ENCODE measurements around the gene AFTPH. TPM values are rescaled to one million over a fixed set of nuclear protein-coding genes. Genes with fewer than 3 reads are reported as not detected.

The AFTPH gene
- total RNA-seq, 2 experiments from 2014 or later = 32.3 to 35.2 TPM

DNA sequence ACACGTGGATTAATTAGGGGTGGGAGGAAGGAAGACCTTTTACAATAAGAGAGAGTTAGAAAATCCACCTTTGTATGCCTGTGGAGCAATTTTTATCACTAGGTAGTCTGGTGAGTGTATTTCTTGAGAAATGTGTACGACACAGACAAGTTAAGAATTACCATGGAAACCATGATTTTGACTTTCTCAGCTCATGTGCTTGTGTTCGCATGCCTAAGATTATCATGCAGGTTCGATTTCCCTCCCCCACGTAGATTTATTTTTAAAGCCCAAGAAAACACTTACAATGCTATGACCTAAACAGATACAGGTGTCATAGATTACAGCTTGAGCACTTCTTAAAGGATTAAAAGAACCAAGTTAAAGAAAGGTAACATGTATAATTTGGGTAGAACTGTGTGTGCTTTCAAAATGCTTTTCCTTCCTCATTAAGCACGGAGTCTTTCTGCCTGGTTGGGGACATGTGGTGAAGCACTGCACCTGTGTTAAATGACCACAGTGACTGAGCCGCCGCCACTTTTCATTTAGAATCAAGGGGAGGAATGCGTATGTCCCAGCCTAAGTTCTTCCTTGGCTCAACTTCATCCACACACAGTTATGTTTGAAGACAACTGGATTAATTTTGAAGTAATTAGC, 113.0 kb downstream of the AFTPH start:
- no peaks in the 10 kb centered on the region for H3K27me3 Mint-ChIP-seq
- no peaks in the 10 kb centered on the region for H3K9me3 Mint-ChIP-seq (ENCODE audit: low read depth)
- POLR2A ChIA-PET = interaction anchor here (0.8 to 1.2 kb wide), 2 partner anchors 15 to 113 kb away, joined by 3 to 4 read pairs; partner anchors contain the start of gene AFTPH
- peaks cover 25% of the 10 kb centered on the region for H3K36me3 Mint-ChIP-seq (ENCODE audit: low read depth)
- CTCF ChIA-PET = interaction anchor here (1.1 to 2.5 kb wide), 6 partner anchors 10 to 236 kb away, joined by 3 to 10 read pairs (median 9); no protein-coding TSS in a partner anchor
- peak; percentile 60 for ATAC-seq
- intact Hi-C loops (cut with DNase I, micrococcal nuclease) = no loop called here
- DNase-seq = no peak
- peak overlapping the region; percentile 78 for H3K27ac Mint-ChIP-seq
- peak overlapping the region; percentile 46 for H3K4me3 Mint-ChIP-seq
- peaks cover 60% of the 10 kb centered on the region for H3K4me1 Mint-ChIP-seq

DNA sequence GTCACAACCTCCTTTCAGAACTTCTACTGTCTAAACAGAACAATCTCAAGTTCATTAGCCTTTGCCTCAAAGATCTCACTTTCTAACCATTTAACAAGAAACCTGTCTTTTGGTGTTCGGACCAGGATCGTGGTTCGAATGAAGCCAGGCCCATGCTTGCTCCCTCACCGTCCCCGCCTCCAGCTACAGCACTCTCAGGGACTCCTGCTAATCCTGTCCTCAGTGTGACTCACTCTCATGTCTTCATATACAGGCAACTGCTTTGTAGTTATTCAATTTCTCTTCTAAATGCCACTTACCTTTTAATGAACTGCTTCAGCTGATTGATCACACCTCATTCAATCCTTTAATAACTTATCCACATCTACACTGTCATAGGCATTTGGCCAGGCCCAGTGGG, 113.8 kb downstream of the AFTPH start:
- peak overlapping the region; percentile 4 for H3K4me3 Mint-ChIP-seq
- POLR2A ChIA-PET = no interaction called here

DNA sequence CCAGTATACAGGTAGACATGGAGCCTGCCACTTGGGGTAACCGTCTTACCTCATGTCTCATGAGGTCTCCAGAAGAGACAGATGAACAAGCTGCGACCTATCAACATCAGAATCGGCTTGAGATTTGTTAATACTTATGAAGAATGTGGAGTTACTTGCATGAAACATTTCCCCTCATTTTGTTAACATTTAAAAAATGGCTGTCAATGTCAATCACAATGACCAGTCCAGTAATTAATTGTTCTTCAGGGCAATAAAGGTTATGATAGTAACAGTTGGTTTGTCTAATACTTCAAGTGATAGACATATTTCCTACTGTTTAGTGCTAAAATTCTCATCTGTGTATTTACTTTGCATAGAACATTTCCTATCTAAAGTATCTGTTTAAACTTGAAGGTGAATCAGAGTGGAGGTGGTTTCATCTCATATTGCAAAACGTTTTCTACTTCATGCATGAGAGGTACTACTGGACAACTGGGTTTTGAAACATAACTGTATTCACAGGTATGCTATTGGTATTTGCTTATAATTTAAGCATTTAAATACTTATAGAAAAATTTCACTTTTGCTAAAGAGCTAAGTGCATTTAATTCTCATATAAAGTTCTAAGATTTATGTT, 114.5 kb downstream of the AFTPH start:
- ATAC-seq (no peak), DNase-seq (no peak)
- no peaks in the 10 kb centered on the region for H3K9me3 Mint-ChIP-seq (ENCODE audit: low read depth)
- ChIA-PET POLR2A (no interaction called here), CTCF (interaction anchor here (0.9 to 3.2 kb wide), 7 partner anchors 13 to 220 kb away, joined by 3 to 19 read pairs (median 3); no protein-coding TSS in a partner anchor)
- no peaks in the 10 kb centered on the region for H3K27me3 Mint-ChIP-seq
- H3K27ac Mint-ChIP-seq = peak overlapping the region; percentile 78
- intact Hi-C loops (cut with DNase I, micrococcal nuclease) = no loop called here
- H3K4me3 Mint-ChIP-seq = peak overlapping the region; percentile 4
- peaks cover 23% of the 10 kb centered on the region for H3K36me3 Mint-ChIP-seq (ENCODE audit: low read depth)
- H3K4me1 Mint-ChIP-seq = peaks cover 73% of the 10 kb centered on the region

More for the DNA sequence above, 113.8 kb downstream of the AFTPH start:
- Mint-ChIP-seq H3K36me3 (ENCODE audit: low read depth) (peaks cover 23% of the 10 kb centered on the region), H3K27me3 (no peaks in the 10 kb centered on the region), H3K27ac (peak overlapping the region; percentile 78), H3K9me3 (ENCODE audit: low read depth) (no peaks in the 10 kb centered on the region), H3K4me1 (peaks cover 66% of the 10 kb centered on the region)
- CTCF ChIA-PET = interaction anchor here (1.6 to 3.2 kb wide), 5 partner anchors 9 to 193 kb away, joined by 5 to 19 read pairs (median 10); no protein-coding TSS in a partner anchor
- intact Hi-C loops (cut with DNase I, micrococcal nuclease) = no loop called here
- peak; percentile 30 for DNase-seq
- ATAC-seq = peak; percentile 53

DNA sequence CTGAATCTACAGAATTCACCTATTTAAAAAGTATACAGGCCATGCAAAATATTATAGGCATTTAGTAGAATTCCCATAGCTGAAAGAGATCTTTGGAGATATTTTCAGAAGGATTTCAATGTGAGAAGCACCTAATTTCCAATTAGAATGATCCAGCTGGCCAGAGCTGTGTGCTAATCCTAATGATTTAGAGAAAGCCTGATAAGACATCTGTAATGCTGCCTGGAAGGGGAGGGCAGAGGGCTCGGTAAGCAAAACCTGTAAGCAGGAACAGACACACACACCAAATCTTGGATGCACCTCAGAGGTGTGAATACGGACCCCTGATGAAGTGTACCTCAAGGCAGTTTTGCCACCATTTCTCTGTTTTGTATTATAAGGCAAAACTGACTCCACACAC, 115.6 kb downstream of the AFTPH start:
- intact Hi-C loops (cut with DNase I, micrococcal nuclease) = no loop called here
- H3K27ac Mint-ChIP-seq = no peak overlapping the region
- CTCF ChIA-PET = interaction anchor here (0.6 to 3.2 kb wide), 9 partner anchors 9 to 314 kb away, joined by 3 to 19 read pairs (median 3); no protein-coding TSS in a partner anchor
- H3K27me3 Mint-ChIP-seq = no peaks in the 10 kb centered on the region
- ATAC-seq = no peak
- POLR2A ChIA-PET = interaction anchor here (0.6 kb wide), 1 partner anchor 225 kb away, joined by 4 read pairs; no protein-coding TSS in a partner anchor
- H3K36me3 Mint-ChIP-seq (ENCODE audit: low read depth) = peaks cover 18% of the 10 kb centered on the region
- no peaks in the 10 kb centered on the region for H3K9me3 Mint-ChIP-seq (ENCODE audit: low read depth)
- H3K4me3 Mint-ChIP-seq = no peak overlapping the region
- DNase-seq = no peak
- peaks cover 83% of the 10 kb centered on the region for H3K4me1 Mint-ChIP-seq

DNA sequence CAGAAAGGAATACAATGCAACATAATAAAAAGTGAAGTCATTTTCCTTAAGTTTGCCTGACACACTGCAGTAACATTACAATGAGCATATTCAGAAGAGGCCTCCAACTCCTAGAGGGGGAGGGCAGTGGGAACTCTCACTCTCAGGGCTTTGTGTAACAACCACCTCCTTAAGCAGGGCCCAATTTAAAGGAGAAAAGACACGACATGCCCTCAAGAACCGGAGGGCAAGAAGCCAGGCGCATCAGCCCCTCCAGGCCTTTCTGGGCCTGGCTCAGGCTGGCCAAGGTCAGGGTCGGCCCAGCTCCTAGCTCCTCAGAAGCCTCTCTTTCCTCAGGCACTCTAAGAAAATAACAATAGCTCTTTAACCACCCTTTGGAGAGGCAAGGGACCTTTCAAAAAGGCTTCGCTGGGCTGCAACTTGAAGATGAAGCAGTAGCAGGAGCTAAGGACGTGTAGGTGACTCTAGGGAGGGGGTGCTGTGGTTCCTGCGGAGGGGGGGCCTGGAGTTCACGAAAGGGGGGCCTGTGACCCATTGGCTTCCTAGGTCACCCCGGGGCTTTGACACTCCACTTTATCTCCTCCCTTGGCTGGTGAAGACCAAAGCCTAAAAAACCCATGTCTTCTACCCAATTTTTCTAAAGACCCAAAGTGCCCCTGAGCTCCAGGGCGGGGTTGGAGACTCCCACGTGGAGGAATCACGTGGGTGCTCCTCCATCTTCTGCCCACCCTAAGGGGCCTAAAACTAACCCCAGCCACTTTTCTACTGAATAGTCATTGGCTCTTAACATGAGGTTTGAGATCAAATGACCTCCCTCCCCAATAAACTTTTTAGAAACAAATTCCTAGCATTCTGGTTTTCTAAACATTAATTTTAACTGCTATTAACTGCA, 116.3 kb downstream of the AFTPH start:
- POLR2A ChIA-PET = interaction anchor here (0.6 kb wide), 1 partner anchor 38 kb away, joined by 3 read pairs; no protein-coding TSS in a partner anchor
- Mint-ChIP-seq H3K4me3 (no peak overlapping the region), H3K9me3 (ENCODE audit: low read depth) (no peaks in the 10 kb centered on the region), H3K4me1 (peaks cover 88% of the 10 kb centered on the region), H3K27me3 (no peaks in the 10 kb centered on the region), H3K27ac (no peak overlapping the region), H3K36me3 (ENCODE audit: low read depth) (peaks cover 18% of the 10 kb centered on the region)
- intact Hi-C loops (cut with DNase I, micrococcal nuclease) = no loop called here
- no peak for DNase-seq
- CTCF ChIA-PET = interaction anchor here (0.6 to 3.2 kb wide), 8 partner anchors 8 to 314 kb away, joined by 3 to 19 read pairs (median 3); no protein-coding TSS in a partner anchor
- ATAC-seq = no peak

DNA sequence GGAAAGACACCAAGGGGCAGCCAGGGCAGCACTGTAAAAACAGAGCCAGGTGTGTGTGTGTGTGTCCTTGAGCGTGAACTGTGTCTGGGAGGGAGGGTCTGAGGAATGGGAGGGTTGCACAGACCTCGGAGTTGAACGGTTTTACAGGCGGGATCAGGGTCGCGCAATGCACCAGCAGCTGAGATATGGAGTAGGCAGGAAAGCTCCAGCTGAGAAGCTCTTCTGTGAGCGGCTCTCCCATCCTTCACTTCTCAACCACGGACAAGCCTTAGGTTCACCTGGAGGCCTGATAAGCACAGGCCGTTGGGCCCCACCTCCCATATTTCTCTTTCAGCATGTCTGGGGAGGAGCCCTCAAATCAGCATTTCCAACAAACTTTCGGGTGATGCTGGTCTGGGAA, 117.5 kb downstream of the AFTPH start:
- H3K4me1 Mint-ChIP-seq = peaks cover 86% of the 10 kb centered on the region
- ATAC-seq = no peak
- peaks cover 6% of the 10 kb centered on the region for H3K36me3 Mint-ChIP-seq (ENCODE audit: low read depth)
- H3K9me3 Mint-ChIP-seq (ENCODE audit: low read depth) = no peaks in the 10 kb centered on the region
- no peak for DNase-seq
- intact Hi-C loops (cut with DNase I, micrococcal nuclease) = no loop called here
- H3K4me3 Mint-ChIP-seq = no peak overlapping the region
- ChIA-PET POLR2A (interaction anchor here (0.7 kb wide), 1 partner anchor 12 kb away, joined by 3 read pairs; the partner anchor contains the start of gene SERTAD2), CTCF (interaction anchor here (0.8 to 2.5 kb wide), 5 partner anchors 10 to 118 kb away, joined by 3 to 13 read pairs (median 6); partner anchors contain the start of gene SERTAD2)
- peak overlapping the region; percentile 16 for H3K27ac Mint-ChIP-seq
- H3K27me3 Mint-ChIP-seq = no peaks in the 10 kb centered on the region

Small RNA genes lying within 50 kb of the gene (microRNA-seq; reads per million reads assigned to microRNA genes)
- gene MIR4434 (ENCODE audit: borderline replicate concordance) = not detected

Other genes with a start within 250 kb of the AFTPH start
- gene LGALSL, start 70.2 kb upstream of the AFTPH start, total RNA-seq = 1 to 10 TPM; 1.9 to 2.2 TPM
- 10 to 100 TPM; 14.5 to 14.9 TPM for gene SERTAD2, start 129.6 kb downstream of the AFTPH start, total RNA-seq